NCI-H526 treated with DMSO at 0.1 percent for 48 hours (cell line): ENCODE data around the gene SPC25.
A peak's percentile ranks its signal among the peaks of the same experiment; 100 is the strongest.
"Not testable (repeated sequence)": the region's sequence is repeated elsewhere in the genome, so short reads cannot be mapped to it uniquely, and the experiment has no call there.

Experiments
- DNase-seq: peaks from one replicate; lab custom pipeline; 2025; lab: John Stamatoyannopoulos, UW

SPC25 gene

GRCh38 chr2:168890006-168890782, at the start of gene SPC25:
Gene SPC25, minus strand, starts transcription at chr2:168890430. Its CDS starts 911 bp downstream, at chr2:168889519.
- DNase-seq = peak; percentile 88

- no peak for DNase-seq
Measured at GRCh38 chr2:168939918-168940317, 49.7 kb upstream of the SPC25 start.

GRCh38 chr2:168939061-168939460, 48.8 kb upstream of the SPC25 start:
- DNase-seq = no peak

GRCh38 chr2:168935810-168936581, 45.8 kb upstream of the SPC25 start:
- DNase-seq = no peak

GRCh38 chr2:168934826-168935225, 44.6 kb upstream of the SPC25 start:
- DNase-seq = no peak

- DNase-seq = not testable (repeated sequence)
Measured at GRCh38 chr2:168932174-168932573, 41.9 kb upstream of the SPC25 start.

GRCh38 chr2:168930242-168930641, 40.0 kb upstream of the SPC25 start:
- DNase-seq = no peak

- DNase-seq = no peak
Measured at GRCh38 chr2:168929031-168929430, 38.8 kb upstream of the SPC25 start.

- DNase-seq = no peak
Measured at GRCh38 chr2:168928113-168928831, 38.0 kb upstream of the SPC25 start.

- no peak for DNase-seq
Measured at GRCh38 chr2:168926621-168927386, 36.6 kb upstream of the SPC25 start.

GRCh38 chr2:168920504-168921157, 30.4 kb upstream of the SPC25 start:
- DNase-seq = peak; percentile 24

GRCh38 chr2:168916331-168916675, 26.1 kb upstream of the SPC25 start:
- DNase-seq = no peak

GRCh38 chr2:168915441-168916330, 25.5 kb upstream of the SPC25 start:
- DNase-seq = no peak

- DNase-seq = no peak
Measured at GRCh38 chr2:168913495-168913894, 23.3 kb upstream of the SPC25 start.

- DNase-seq = peak; percentile 59
Measured at GRCh38 chr2:168912901-168913369, 22.7 kb upstream of the SPC25 start.

GRCh38 chr2:168912466-168912865, 22.2 kb upstream of the SPC25 start:
- DNase-seq = no peak

GRCh38 chr2:168910330-168910729, 20.1 kb upstream of the SPC25 start:
- no peak for DNase-seq

- DNase-seq = no peak
Measured at GRCh38 chr2:168907940-168908662, 17.9 kb upstream of the SPC25 start.

- no peak for DNase-seq
Measured at GRCh38 chr2:168904358-168904757, 14.1 kb upstream of the SPC25 start.

GRCh38 chr2:168903888-168904287, 13.7 kb upstream of the SPC25 start:
- DNase-seq = no peak
